NCI-H2107 treated with DMSO at 0.1 percent for 48 hours (cell line): ENCODE measurements around the gene PTPN1.
"Not testable (repeated sequence)": the region's sequence is repeated elsewhere in the genome, so short reads cannot be mapped to it uniquely, and the experiment has no call there.

Experiments
- DNase-seq: peaks from one replicate; lab custom pipeline; 2025; ENCODE audit not compliant: unreplicated experiment; lab: John Stamatoyannopoulos, UW

Gene PTPN1

DNA sequence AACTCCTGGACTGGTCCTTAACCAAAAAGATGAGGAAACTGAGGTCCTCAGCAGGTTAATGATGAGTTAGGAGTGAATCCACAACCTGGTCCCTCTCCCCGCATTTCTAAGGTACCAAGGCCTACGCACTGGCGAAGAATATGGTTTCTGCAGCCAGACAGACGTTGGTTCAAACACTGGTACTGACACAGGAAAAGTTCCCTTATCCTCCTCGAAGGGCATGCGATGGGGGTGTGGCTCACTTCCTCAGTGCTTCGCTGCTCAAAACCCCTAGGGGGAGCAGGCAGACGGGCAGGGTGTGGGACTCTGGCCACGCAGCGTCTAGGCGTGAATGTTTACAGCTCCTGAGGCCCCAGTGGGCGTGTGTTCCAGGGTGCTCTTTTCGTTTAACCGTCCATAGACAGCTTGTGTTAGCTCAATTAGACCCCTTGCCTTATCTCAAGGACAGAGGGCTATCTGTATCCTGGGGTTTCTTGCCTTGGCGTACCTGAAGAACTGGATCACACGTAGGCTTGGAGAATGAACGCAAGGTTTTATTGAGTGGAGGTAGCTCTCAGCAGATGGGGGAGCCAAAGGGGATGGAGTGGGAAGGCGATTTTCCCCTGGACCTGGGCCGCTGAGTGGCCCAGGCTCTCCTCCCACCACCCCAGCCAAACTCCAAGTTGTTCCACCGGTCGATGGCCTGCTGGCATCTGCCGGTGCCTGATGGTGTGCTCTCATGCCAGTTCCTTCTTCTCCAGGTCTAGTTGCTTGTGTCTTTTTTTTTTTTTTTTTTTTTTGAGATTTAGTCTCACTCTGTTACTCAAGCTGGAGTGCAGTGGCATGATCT is 31.8 kb upstream of the PTPN1 start:
- no peak for DNase-seq

DNA sequence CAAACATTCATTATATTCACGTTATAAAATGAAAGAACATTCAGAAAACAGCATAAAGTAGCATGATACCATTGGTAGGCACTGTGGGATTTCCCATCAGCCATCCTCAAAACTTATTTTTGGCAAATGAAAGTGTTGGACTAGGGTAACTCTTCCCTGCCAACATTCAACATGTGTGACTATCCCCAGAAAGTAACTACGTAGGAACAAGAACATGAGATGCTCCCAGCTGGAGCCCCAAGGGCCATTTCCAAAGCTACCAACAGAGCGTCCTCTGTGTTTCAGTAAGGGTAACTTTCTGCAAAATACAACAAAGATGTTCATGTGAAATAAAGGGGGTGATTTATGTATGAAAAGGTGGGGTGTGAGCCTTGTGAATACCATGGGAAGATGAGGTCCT is 28.4 kb upstream of the PTPN1 start:
- no peak for DNase-seq

DNA sequence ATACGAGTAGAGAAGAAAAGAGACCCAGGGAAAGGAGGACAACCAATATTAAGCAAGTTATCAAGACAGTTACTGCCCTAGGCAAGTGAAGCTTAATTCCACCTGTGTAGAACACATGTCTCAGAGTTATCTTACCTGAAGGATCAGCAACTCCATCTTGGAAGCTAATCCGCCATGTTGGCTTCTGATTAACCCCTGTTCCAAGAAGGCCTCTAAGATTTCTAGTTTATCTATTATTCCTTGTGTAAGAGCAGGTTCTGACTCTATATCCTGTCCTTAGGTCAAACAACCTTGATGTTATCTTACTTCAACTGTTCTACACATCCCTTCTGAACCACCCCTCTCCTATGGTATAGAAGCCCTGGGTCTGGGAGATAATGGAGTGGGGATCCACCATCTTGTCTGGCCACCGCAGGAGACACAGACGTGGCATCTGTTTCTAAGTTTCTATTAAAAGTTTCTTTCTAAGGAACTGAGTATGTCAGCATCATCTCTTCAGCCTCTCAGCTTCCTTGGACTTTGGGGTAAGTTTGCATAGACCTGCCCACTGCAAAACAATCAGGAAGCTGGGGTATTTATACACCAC is 27.7 kb upstream of the PTPN1 start:
- no peak for DNase-seq

DNA sequence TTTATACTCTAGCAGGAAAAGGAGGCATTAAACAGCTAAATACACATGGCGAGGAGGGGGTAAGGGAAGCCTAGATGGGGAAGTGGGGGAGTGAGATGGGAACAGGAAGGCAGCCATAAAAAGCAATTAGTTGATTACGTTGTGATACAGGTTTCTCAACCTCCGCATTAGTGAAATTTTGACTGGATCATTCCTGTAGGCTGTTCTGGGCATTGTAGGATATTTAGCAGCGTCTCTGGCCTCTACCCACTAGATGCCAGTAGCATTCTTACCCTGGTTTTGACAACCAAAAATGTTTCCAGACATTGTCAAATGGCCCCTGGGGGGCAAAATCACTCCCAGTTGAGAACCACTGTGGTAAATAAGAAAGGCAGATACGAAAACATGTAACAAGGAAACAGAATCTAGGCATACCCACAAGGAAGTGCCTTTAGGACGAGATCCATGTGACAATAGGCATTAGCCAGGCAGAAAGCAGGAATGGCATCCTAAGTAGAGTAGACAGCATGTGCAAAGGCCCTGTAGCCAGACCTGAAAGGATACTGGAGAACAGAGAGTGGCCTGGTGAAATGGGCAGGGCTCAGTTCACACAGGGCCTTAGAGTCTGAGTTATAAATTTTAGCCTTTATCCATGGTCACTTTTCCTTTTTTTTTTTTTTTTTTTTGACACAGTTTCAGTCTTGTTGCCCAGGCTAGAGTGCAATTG is 25.8 kb upstream of the PTPN1 start:
- no peak for DNase-seq

DNA sequence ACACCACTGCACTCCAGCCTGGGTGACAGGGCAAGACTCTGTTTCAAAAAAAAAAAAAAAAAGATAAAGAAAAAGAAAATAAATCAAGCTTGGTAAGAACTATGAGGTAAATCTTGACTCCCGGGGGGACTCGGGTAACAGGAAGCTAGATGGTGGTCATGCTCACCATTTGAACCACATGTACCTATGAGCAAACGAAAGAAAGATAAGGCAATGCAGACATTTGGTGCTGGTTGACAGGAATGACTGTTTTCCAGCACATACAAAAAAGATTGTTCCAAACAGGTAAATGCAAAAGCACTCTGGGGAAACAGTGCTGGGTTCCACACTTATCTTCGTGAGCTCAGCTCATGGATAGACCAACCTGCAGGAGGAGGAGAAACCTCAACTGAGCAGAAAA is 22.8 kb upstream of the PTPN1 start:
- no peak for DNase-seq

DNA sequence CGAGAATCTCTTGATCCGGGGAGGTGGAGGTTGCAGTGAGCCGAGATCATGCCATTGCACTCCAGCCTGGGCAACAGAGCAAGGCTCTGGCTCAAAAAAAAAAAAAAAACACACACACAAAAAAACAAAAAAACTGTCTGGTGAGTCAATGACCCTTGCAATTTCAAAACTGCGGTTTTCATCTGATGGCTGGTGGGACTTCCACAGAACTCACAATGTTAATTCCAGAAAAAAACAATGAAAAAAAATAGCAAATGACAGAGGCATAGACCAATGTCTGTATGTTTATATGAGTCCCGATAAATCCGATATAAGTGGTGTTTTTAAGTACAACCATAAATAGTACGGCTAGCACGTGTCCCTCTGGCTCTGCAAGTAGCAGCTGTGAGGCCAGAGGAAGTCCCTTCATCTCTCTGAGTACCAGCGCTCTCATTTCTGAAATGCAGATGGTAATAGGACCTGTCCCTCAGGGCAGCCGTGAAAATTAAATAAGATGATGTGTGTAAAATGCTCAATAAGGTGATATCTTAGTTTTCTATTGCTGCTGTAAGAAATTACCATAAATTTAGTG is 21.9 kb upstream of the PTPN1 start:
- no peak for DNase-seq

DNA sequence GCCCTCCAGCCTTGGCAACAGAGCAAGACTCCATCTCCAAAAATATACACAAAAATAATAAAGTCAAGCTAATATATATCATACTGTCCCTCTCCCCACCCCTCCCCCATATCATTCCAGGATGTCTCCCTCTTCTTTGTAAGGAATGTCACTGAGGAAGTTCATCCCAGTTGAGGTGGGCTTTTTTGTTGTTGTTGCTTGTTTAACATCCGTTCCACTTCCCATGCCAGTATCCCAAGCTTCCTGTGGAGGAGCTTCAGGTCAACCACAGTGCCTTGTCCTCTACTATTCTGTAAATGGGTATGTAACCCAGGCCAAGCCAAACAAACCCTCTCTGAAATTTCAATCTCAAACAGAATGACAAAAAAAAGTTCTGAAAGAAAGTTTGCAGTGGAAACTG is 19.0 kb upstream of the PTPN1 start:
- no peak for DNase-seq

DNA sequence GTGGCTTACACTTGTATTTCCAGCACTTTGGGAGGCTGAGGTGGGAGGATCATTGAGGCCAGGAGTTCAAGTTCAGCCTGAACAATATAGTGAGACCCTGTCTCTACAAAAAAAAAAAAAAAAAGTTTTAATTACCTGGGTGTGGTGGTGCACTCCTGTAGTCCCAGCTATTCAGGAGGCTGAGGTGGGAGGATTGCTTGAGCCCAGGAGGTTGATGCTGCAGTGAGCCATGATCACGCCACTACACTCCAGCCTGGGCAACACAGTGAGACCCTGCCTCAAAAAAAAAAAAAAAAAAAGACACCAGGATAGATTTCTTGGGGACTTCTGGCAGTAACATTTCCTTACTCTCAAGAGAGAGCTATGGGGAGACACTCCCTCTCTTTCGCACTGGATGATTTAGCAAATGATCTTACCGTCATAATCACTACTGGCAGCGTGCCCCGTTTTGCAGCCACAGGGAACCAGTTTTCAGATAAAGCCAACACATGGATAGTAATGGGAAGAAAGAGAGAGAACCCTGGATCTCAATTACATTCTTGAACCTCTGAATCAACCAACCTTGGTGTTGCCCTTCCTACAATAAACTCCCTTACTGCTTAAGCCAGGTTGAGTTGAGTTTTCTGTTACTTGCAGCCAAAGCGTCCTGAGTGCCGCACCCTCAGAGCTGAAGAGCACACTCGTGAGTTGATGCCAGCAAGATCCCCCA is 18.1 kb upstream of the PTPN1 start:
- DNase-seq = peak; percentile 29

DNA sequence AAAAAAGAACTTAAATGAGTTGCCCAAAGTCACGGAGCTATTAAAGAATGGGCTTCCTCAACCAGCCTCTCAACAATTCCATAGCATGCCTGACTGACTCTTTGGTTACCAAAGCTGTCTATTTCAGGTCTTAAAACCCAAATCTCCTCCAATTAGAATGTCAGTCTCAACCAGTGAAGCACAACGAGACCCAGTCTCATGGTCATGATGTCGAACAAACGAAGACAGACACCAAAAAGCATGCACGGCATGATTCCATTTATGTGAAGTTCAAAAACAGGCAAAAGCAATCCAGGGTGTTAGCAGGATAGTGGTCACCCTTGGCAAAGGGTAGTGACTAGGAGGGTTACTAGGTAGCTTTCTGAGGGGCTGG is 16.3 kb upstream of the PTPN1 start:
- DNase-seq = no peak

DNA sequence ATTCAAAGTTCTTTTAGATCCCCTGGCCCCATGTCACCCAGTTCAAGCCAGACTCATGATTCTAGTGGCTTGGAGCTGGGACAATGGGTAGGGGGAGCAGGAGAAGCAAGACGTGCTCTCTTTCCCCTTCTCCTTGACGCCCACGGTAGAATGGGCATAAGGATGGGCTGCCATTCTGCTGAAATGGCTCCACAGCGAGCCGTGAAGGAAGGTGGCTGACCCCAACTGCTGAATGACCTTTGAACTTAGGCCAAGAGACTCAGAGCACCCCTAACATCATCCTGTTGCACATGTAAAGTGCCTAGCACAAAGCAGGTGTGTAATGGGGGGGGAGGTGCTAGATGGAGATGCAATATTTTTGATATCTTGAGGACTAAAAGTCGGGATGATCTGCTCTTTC is 15.8 kb upstream of the PTPN1 start:
- DNase-seq = no peak

DNA sequence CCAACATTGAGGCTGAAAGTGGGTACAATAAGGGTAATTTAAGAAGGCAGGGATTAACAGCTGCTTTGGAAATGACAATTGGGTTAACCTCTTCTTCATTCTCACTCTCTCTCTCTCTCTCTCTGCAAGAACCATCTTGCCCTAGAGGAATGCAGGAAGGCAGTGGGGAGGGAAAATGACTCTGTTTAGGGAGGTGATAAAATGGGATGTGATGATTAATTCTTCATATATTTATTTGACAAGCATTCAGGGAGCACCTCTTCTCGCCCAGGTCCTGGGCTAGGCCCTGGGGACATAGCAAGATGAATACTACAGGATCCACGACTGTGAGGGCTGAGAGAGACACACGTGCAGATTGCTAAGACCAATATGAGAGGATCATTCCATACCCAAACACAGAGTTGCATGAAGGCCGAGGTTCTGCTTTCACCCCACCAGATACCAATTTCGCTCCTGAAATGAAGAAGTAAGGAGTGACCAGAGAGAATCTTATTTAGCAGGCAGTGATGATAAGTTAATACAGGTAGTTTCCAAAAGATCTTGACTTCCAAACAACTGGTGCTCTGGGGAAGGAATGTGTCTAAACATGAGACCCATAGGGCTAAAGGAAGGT is 13.3 kb upstream of the PTPN1 start:
- no peak for DNase-seq

DNA sequence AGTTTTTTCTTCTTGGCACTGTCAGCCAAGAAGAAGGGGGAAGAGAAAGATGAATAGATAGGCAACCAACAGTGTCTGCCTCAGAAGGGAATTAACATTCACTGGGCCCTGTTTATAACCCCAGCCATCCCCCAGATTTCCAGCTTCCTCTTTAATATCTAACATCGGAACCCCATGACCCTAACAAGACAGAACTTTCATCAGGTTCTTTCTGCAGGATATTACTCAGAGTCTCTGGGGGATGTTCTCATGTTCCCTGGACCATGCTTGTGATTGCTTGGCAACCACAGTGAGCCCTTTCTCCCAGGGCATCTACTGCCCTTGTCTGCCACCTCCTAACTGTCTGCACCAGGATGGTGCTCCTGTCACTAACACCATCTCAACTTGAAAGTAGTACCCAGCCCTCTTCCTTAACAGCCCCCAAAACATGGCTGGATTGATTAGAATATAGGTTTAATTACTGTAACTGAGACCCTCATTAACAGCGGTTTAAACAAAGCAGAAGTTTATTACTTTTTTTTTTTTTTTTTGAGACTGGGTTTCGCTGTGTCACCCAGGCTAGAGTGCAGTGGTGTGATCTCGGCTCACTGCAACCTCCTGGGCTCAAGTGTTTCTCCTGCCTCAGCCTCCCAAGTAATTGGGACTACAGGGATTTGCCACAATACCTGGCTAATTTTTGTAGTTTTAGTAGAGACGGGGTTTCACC is 12.0 kb upstream of the PTPN1 start:
- no peak for DNase-seq

DNA sequence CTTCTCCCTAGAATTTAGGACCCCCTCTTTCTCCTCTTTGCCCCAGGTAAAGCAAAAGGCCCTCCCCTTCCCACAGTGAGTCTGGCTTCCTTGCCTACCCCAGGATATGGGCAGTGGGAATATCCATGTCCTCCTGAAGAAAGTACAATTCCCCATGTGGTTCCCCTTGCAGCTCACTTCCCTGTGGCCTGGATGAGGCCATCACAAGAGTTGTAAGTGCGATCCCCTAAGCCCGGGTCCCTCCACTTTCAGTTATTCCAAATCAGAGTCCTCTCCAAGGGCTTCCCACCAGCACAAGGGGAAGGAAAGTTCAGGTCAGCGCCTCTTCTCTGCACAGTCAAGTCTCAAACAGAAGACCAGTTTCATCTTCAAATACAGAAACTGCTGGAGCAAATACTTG is 10.2 kb upstream of the PTPN1 start:
- no peak for DNase-seq

DNA sequence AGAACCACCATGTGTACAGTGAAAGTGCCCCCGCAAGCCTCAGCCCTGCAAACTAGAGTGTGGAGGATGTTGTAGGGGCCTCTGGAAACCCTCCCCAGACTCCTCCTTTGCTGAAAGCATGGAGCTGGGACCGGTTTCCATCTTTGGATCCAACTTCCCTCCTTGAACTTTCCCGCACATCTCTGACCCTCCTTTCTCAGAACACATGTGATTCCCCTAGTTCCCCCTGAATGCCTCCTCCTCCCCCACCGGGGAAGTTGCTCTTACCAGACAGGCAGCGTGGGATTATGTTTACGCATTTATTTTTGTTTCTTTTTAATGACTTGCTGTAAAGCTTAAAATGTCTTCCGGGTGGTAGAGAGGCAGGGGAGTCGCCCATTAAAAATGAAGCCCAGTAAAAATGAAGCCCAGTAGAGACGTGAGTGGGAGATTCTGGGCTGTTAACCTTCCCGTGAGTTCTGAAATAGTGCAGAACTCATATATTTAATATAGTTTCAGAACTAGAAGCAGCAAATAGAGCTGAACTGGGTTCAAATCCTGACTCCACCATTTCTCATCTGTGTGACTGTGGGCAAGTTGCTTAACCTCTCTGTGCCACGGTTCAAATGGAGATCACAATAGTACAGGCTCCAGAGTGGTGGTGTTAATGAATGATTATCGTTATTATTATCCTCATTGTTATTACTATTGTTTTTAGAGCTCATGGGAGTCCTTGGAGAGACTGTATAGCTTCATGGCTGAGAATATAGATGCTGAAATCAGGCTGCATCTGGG is 8.0 kb upstream of the PTPN1 start:
- no peak for DNase-seq

DNA sequence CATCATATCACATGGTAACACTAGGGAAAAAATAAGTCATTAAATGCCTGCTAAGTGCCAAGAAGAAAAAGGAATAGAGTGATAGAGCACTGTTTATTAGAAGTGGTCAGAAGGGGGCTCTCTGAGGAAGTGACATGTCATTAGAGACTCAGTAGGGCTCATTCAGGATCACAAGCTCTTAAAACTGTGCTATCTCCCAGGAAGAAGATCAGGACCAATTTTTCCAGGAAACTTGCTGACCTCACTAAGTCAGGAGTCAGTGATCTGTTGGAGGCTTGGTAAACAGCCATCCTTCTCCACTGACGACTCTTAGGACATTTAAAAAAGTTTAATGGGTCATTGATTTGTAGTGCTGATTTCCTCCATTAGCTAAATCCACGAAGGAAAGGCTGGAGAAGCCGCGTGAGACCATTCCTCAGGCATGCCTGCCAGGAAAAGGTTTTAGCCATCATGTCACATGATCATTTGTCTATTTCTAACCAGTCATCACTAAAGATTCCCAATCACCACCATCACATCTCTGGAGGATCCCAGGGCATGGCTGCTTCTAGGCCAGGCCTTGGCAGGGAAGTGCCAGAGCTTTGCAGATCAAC is 5.9 kb upstream of the PTPN1 start:
- DNase-seq = no peak

DNA sequence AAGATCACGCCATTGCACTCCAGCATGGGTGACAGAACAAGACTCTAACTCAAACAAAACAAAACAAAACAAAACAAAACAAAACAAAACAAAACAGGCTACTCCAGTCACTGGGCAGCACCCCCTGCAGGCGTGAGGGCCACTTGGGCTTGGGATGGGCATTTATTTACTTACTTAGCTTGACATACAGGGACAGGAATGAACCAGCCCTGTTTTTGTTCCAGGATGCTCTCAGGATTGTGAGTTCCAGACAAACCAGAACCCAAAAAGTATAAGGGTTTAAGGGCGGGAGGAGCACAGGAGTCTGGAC is 4.0 kb upstream of the PTPN1 start:
- DNase-seq = no peak

DNA sequence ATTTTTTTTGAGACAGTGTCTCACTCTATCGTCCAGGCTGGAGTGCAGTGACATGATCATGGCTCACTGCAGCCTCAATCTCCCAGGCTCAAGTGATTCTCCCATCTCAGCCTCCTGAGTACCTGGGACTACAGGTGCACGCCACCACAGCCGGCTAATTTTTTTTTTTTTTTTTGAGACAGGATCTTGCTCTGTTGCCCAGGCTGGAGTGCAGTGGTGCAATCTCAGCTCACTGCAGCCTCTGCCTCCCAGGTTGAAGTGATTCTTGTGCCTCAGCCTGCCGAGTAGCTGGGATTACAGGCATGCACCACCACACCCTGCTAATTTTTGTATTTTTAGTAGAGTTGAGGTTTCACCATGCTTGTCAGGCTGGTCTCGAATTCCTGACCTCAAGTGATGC is 2.4 kb upstream of the PTPN1 start:
- DNase-seq = not testable (repeated sequence)

DNA sequence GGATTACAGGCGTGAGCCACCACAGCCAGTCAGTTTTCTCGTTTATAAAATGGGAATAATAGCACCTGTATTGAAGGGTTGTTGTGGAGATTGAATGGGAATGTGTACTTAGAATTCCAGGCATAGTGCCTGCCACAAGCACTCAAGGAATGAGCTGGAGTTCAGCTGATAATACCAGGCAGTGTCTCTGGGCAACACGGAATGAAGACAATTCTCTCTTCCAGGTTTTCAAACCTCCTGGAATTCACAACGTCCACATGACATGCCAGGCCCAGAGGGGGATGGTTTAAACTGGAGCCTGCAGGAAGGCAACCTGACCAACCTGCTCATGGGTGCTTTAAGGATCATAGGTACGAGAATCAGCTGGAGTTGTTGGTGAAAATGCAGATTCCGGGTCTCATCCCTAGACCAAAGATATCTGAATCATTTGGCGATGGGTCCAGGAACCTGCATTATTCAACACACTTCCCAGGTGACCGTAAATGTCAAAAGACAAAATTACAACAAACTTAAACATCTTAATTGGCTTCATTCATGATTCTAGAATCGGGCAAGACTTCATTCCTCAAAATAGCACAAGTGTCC is 1.9 kb upstream of the PTPN1 start:
- DNase-seq = no peak
